Liver (tissue), 9 donors: ENCODE results near the gene SRGAP1. TPM values are rescaled to one million over a fixed set of nuclear protein-coding genes. Genes with fewer than 3 reads are reported as not detected.
A peak's percentile ranks its signal among the peaks of the same experiment; 100 is the strongest.

Source experiments
- DNase-seq: peaks from one replicate; pipeline ENCODE4 v3.0.0-alpha.2; 2017; ENCODE audit warnings: low spot score
- H3K27ac ChIP-seq, 2 donors: one replicate each; pipeline ENCODE4 v1.7.0; 2013; ENCODE audit warnings: inconsistent platforms in 2 of 2, low read length in 2 of 2, control low read depth in 1 of 2, low read depth in 1 of 2, mild to moderate bottlenecking in 1 of 2
- H3K27me3 ChIP-seq, 4 donors: one replicate each; pipeline versions ENCODE4 v1.6.1 to v1.7.0; 2013; ENCODE audit warnings: low read length in 3 of 4, inconsistent platforms in 1 of 4, mild to moderate bottlenecking in 1 of 4, moderate library complexity in 1 of 4; ENCODE audit not compliant: control insufficient read depth in 4 of 4, insufficient read depth in 4 of 4
- H3K36me3 ChIP-seq, 4 donors: one replicate each; pipeline versions ENCODE4 v1.6.1 to v1.7.0; 2013; ENCODE audit warnings: low read length in 3 of 4, mild to moderate bottlenecking in 3 of 4, low read depth in 1 of 4, moderate library complexity in 1 of 4; ENCODE audit not compliant: control insufficient read depth in 4 of 4, insufficient read depth in 3 of 4
- H3K4me1 ChIP-seq, 4 donors: one replicate each; pipeline versions ENCODE4 v1.6.1 to v1.7.0; 2013; ENCODE audit warnings: low read length in 3 of 4, mild to moderate bottlenecking in 3 of 4, moderate library complexity in 1 of 4; ENCODE audit not compliant: control insufficient read depth in 4 of 4, insufficient read depth in 4 of 4
- H3K4me3 ChIP-seq, 3 donors: one replicate each; pipeline versions ENCODE4 v1.6.1 to v1.7.0; 2013; ENCODE audit warnings: low read length in 3 of 3, control low read depth in 1 of 3, low read depth in 1 of 3, mild to moderate bottlenecking in 1 of 3
- H3K9ac ChIP-seq, 2 donors: one replicate each; pipeline ENCODE4 v1.7.0; 2013; ENCODE audit warnings: low read length in 2 of 2, mild to moderate bottlenecking in 2 of 2, moderate library complexity in 2 of 2, control low read depth in 1 of 2, low read depth in 1 of 2
- H3K9me3 ChIP-seq, 4 donors: one replicate each; pipeline versions ENCODE4 v1.6.1 to v1.7.0; 2013; ENCODE audit warnings: low read length in 3 of 4; ENCODE audit not compliant: control insufficient read depth in 4 of 4
- EGR1 ChIP-seq, 2 donors: IDR thresholded peaks; 2 replicates each; pipeline ENCODE4 v1.6.1; 2016 to 2018; ENCODE audit warnings: antibody characterized with exemption in 2 of 2, low read depth in 2 of 2
- FOXA1 ChIP-seq: IDR thresholded peaks from 2 replicates; pipeline ENCODE4 v1.6.1; 2016; ENCODE audit warnings: antibody characterized with exemption
- FOXA2 ChIP-seq: IDR thresholded peaks from 2 replicates; pipeline ENCODE4 v1.6.1; 2016; ENCODE audit warnings: antibody characterized with exemption
- GABPA ChIP-seq, 2 donors: IDR thresholded peaks in 1 of 2; conservative IDR thresholded peaks in 1 of 2; 2 replicates each; pipeline ENCODE4 v1.6.1; 2016; ENCODE audit warnings: antibody characterized with exemption in 2 of 2, mild to moderate bottlenecking in 1 of 2, moderate library complexity in 1 of 2
- JUND ChIP-seq, 2 donors: IDR thresholded peaks; 2 replicates each; pipeline ENCODE4 v1.6.1; 2016; ENCODE audit warnings: antibody characterized with exemption in 2 of 2
- MAX ChIP-seq: IDR thresholded peaks from 2 replicates; pipeline ENCODE4 v1.6.1; 2016; ENCODE audit warnings: antibody characterized with exemption
- NR2F2 ChIP-seq: IDR thresholded peaks from 2 replicates; pipeline ENCODE4 v1.6.1; 2016; ENCODE audit warnings: antibody characterized with exemption
- RAD21 ChIP-seq, 2 donors: IDR thresholded peaks; 2 replicates each; pipeline ENCODE4 v1.6.1; 2016; ENCODE audit warnings: antibody characterized with exemption in 2 of 2, mild to moderate bottlenecking in 2 of 2
- RXRA ChIP-seq, 2 donors: IDR thresholded peaks; 2 replicates each; pipeline ENCODE4 v1.6.1; 2017 to 2018; ENCODE audit warnings: antibody characterized with exemption in 2 of 2, mild to moderate bottlenecking in 1 of 2
- SP1 ChIP-seq: IDR thresholded peaks from 2 replicates; pipeline ENCODE4 v1.6.1; 2018; ENCODE audit warnings: antibody characterized with exemption, mild to moderate bottlenecking
- TAF1 ChIP-seq: conservative IDR thresholded peaks from 2 replicates; pipeline ENCODE4 v1.6.1; 2016; ENCODE audit warnings: antibody characterized with exemption, mild to moderate bottlenecking
- YY1 ChIP-seq: IDR thresholded peaks from 2 replicates; pipeline ENCODE4 v1.6.1; 2016; ENCODE audit warnings: antibody characterized with exemption, mild to moderate bottlenecking
- WGBS: extraction: QIAGEN DNeasy Blood & Tissue Kit; methylation state at CpG from one replicate; pipeline ENCODE4 v1.1.7; 2013; 5-methylcytosine and 5-hydroxymethylcytosine counted together
- polyA plus RNA-seq, 2 donors: library from polyadenylated mRNA; stranded (reverse) in 1 of 2; unstranded in 1 of 2; fragments of 200-250 nt in 1 of 2; fragments of >200 nt in 1 of 2; fragmentation: Nextera tagmentation in 1 of 2; extraction: Ambion mirVana in 1 of 2; gene quantifications; one replicate each; pipeline versions ENCODE4 v1.2.1 to v1.2.3, GENCODE V29; 2013 to 2015
- total RNA-seq, 2 donors: library from RNA; depleted of rRNA; stranded (reverse); fragments of >200 nt; gene quantifications; one replicate each; pipeline ENCODE4 v1.2.3, GENCODE V29; 2014
- TF ChIP-seq, protein P1 (sequence below): IDR thresholded peaks from 2 replicates; pipeline ENCODE4 v1.6.1; 2016; ENCODE audit warnings: antibody characterized with exemption
- TF ChIP-seq, protein P2 (sequence below): fragments of 150-350 bp; IDR thresholded peaks from 2 replicates; pipeline ENCODE4 v1.5.1; 2017; ENCODE audit warnings: improper control_type of control experiment, low read depth, low read length; ENCODE audit not compliant: missing input control
- donor health status: healthy.
- donor health status: healthy.
- donor health status: healthy.
- donor health status: healthy.
- donor health status: healthy.

Gene SRGAP1
- total and polyA plus RNA-seq, 4 donors: 0.28 to 1.3 (median 0.85) TPM

GRCh38 chr12:64178122-64178521, 333.6 kb downstream of the SRGAP1 start:
- Histone ChIP-seq H3K4me1 (peaks cover 0 to 10% (median 1%) of the 10 kb centered on the region in 4 donors), H3K4me3 (no peak overlapping the region), H3K36me3 (no peaks in the 10 kb centered on the region), H3K9ac (no peak overlapping the region), H3K9me3 (no peaks in the 10 kb centered on the region), H3K27me3 (no peaks in the 10 kb centered on the region), H3K27ac (no peak overlapping the region)
- WGBS: 92% methylated on average over 1 of the region's 1 CpG
- TF ChIP-seq JUND (IDR thresholded peaks at IDR 0.05): no peak
- no peak for TF ChIP-seq RAD21 (IDR thresholded peaks at IDR 0.05)
- no peak for TF ChIP-seq MAX
- TF ChIP-seq EGR1 (IDR thresholded peaks at IDR 0.05; ENCODE audit: low read depth in 2 of 2): no peak
- no peak for TF ChIP-seq SP1
- TF ChIP-seq GABPA (IDR thresholded peaks at IDR 0.05 in 1 of 2, conservative IDR thresholded peaks at IDR 0.05 in 1 of 2): no peak
- TF ChIP-seq TAF1: no peak
- TF ChIP-seq, protein P1, sequence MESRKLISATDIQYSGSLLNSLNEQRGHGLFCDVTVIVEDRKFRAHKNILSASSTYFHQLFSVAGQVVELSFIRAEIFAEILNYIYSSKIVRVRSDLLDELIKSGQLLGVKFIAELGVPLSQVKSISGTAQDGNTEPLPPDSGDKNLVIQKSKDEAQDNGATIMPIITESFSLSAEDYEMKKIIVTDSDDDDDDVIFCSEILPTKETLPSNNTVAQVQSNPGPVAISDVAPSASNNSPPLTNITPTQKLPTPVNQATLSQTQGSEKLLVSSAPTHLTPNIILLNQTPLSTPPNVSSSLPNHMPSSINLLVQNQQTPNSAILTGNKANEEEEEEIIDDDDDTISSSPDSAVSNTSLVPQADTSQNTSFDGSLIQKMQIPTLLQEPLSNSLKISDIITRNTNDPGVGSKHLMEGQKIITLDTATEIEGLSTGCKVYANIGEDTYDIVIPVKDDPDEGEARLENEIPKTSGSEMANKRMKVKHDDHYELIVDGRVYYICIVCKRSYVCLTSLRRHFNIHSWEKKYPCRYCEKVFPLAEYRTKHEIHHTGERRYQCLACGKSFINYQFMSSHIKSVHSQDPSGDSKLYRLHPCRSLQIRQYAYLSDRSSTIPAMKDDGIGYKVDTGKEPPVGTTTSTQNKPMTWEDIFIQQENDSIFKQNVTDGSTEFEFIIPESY: no peak
- DNase-seq: no peak

- H3K9me3 ChIP-seq: no peaks in the 10 kb centered on the region
- H3K4me3 ChIP-seq: no peak overlapping the region
- 72% methylated on average over 5 of the region's 5 CpGs for WGBS
- peaks cover 0 to 10% (median 0%) of the 10 kb centered on the region in 4 donors for H3K4me1 ChIP-seq
- DNase-seq: no peak
- peak overlapping the region in 1 of 2 donors; percentile 27 for H3K27ac ChIP-seq
- TF ChIP-seq FOXA1 (no peak), NR2F2 (peak; percentile 59)
- no peak overlapping the region for H3K9ac ChIP-seq
- no peaks in the 10 kb centered on the region for H3K36me3 ChIP-seq
- no peaks in the 10 kb centered on the region for H3K27me3 ChIP-seq
These were observed 336.5 kb downstream of the SRGAP1 start for GRCh38 chr12:64180951-64181350.

DNA sequence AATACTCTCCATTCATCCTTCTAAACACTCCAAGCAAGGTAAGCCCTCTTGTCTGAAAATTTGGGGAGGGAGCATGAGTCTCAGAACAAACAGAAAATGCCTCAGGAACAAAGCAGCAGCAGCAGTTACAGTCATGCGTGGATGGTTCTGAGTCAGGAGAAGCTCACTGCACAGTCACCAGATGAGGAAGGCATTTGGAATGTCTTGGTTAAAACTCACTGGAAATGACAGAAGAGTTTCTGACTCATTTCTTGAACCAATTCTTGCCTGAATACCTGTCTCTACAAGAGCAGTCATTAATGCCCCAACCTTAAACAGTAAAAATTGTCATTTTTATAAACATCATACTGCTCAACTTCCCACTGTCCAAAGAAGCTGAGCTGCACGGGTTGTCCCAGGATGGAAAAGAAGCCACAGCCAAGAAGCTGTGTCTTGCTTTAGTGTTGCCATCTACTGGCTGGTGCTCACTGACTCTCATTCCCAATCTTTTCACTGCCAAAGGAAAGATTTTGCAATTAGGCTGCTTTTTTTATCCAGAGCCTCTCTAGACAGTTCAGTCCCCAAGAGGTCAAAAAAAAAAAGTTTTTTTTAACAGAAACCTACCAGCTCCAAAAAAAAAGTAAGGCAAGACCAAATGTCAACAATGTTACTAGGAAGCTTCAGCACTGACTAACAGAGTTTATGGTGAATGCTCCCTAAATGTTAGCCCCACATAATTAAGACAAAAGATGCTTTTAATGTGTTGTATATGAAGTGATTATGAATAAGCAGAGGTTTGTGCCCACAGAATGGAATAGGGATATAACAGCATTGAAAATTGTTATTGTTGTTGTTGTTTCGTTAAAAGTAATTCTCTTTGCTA, 337.2 kb downstream of the SRGAP1 start:
- H3K27me3 ChIP-seq: no peaks in the 10 kb centered on the region
- TF ChIP-seq GABPA (IDR thresholded peaks at IDR 0.05 in 1 of 2, conservative IDR thresholded peaks at IDR 0.05 in 1 of 2): no peak
- TF ChIP-seq JUND (IDR thresholded peaks at IDR 0.05): peak in 1 of 2 donors; percentile 13
- peak; percentile 53 for TF ChIP-seq NR2F2
- peak; percentile 27 to 30 for TF ChIP-seq RXRA (IDR thresholded peaks at IDR 0.05)
- TF ChIP-seq FOXA2: no peak
- TF ChIP-seq, protein P2, sequence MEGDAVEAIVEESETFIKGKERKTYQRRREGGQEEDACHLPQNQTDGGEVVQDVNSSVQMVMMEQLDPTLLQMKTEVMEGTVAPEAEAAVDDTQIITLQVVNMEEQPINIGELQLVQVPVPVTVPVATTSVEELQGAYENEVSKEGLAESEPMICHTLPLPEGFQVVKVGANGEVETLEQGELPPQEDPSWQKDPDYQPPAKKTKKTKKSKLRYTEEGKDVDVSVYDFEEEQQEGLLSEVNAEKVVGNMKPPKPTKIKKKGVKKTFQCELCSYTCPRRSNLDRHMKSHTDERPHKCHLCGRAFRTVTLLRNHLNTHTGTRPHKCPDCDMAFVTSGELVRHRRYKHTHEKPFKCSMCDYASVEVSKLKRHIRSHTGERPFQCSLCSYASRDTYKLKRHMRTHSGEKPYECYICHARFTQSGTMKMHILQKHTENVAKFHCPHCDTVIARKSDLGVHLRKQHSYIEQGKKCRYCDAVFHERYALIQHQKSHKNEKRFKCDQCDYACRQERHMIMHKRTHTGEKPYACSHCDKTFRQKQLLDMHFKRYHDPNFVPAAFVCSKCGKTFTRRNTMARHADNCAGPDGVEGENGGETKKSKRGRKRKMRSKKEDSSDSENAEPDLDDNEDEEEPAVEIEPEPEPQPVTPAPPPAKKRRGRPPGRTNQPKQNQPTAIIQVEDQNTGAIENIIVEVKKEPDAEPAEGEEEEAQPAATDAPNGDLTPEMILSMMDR: peak; percentile 62
- peak; percentile 27 for TF ChIP-seq YY1
- peak; percentile 88 to 89 for TF ChIP-seq RAD21 (IDR thresholded peaks at IDR 0.05)
- H3K9me3 ChIP-seq: no peaks in the 10 kb centered on the region
- DNase-seq: no peak
- peaks cover 0 to 10% (median 0%) of the 10 kb centered on the region in 4 donors for H3K4me1 ChIP-seq
- peak overlapping the region in 1 of 2 donors; percentile 27 for H3K27ac ChIP-seq
- no peaks in the 10 kb centered on the region for H3K36me3 ChIP-seq
- WGBS: 46% methylated on average over 3 of the region's 3 CpGs
- H3K9ac ChIP-seq: no peak overlapping the region
- H3K4me3 ChIP-seq: no peak overlapping the region
